Epithelial cell of prostate (primary cell): Measurements from ENCODE around the gene SDHAF3.

ENCODE experiments used
- DNase-seq: peaks from one replicate; pipeline ENCODE4 v3.0.0-alpha.2; 2011; ENCODE audit warnings: low read depth, low spot score
- H3K27ac ChIP-seq: fragments of 450-650 bp; 2 replicates; pipeline ENCODE4 v1.5.1; 2017; ENCODE audit warnings: mild to moderate bottlenecking

The SDHAF3 gene

GRCh38 chr7:97203957-97204356 is 86.5 kb downstream of the SDHAF3 start:
- DNase-seq: no peak
- H3K27ac ChIP-seq: no peak overlapping the region

GRCh38 chr7:97204821-97205220 is 87.3 kb downstream of the SDHAF3 start:
- no peak for DNase-seq
- no peak overlapping the region for H3K27ac ChIP-seq

GRCh38 chr7:97215556-97215955 is 98.1 kb downstream of the SDHAF3 start:
- DNase-seq: no peak

GRCh38 chr7:97218767-97219166 is 101.3 kb downstream of the SDHAF3 start:
- no peak for DNase-seq
- H3K27ac ChIP-seq: no peak overlapping the region

More at GRCh38 chr7:97215556-97215955, 98.1 kb downstream of the SDHAF3 start:
- H3K27ac ChIP-seq: no peak overlapping the region

- DNase-seq: no peak
- H3K27ac ChIP-seq: no peak overlapping the region
These were observed 101.7 kb downstream of the SDHAF3 start for GRCh38 chr7:97219237-97219636.

GRCh38 chr7:97224316-97224715 is 106.8 kb downstream of the SDHAF3 start:
- DNase-seq: no peak
- no peak overlapping the region for H3K27ac ChIP-seq

- DNase-seq: no peak
- no peak overlapping the region for H3K27ac ChIP-seq
These were observed 109.0 kb downstream of the SDHAF3 start for GRCh38 chr7:97226541-97226940.
